Stimulated activated CD8-positive, alpha-beta memory T cell treated with anti-CD3 and anti-CD28 coated beads, Interleukin-4, amount 100 ng/mL, for 1 hour (primary cell): Measurements from ENCODE around the gene AMDHD2.

ENCODE experiments used
- DNase-seq, 2 donors: peaks; one replicate each; pipeline ENCODE4 v3.0.0-alpha.2; 2020; ENCODE audit warnings: low read depth in 2 of 2, low spot score in 1 of 2

The AMDHD2 gene

GRCh38 chr16:2516391-2517240, 3.6 kb upstream of the AMDHD2 start:
- DNase-seq, result no peak

- DNase-seq, result no peak
Observed at GRCh38 chr16:2517954-2518605, 2.1 kb upstream of the AMDHD2 start.

- DNase-seq, result no peak
Observed at GRCh38 chr16:2518823-2519710, 1.1 kb upstream of the AMDHD2 start.

GRCh38 chr16:2519711-2520080, 475 bp upstream of the AMDHD2 start:
- DNase-seq, result no peak

- peak in 1 of 2 donors; percentile 29 for DNase-seq
Observed at GRCh38 chr16:2520784-2521531, 787 bp downstream of the AMDHD2 start.

- no peak for DNase-seq
Observed at GRCh38 chr16:2523801-2524231, 3.6 kb downstream of the AMDHD2 start.

- no peak for DNase-seq
Observed at GRCh38 chr16:2524339-2524938, 4.3 kb downstream of the AMDHD2 start.

GRCh38 chr16:2526135-2526534, 6.0 kb downstream of the AMDHD2 start:
- DNase-seq, result no peak

GRCh38 chr16:2527071-2527783, 7.1 kb downstream of the AMDHD2 start:
- no peak for DNase-seq

- no peak for DNase-seq
Observed at GRCh38 chr16:2527784-2528100, 7.6 kb downstream of the AMDHD2 start.

- DNase-seq, result no peak
Observed at GRCh38 chr16:2528161-2529060, 8.2 kb downstream of the AMDHD2 start.

- no peak for DNase-seq
Observed at GRCh38 chr16:2529061-2529931, 9.1 kb downstream of the AMDHD2 start.

- DNase-seq, result no peak
Observed at GRCh38 chr16:2529961-2530628, 9.9 kb downstream of the AMDHD2 start.

GRCh38 chr16:2530629-2531318, 10.6 kb downstream of the AMDHD2 start:
- DNase-seq, result no peak

GRCh38 chr16:2531371-2531695, 11.2 kb downstream of the AMDHD2 start, which contains the start of gene CEMP1:
Gene CEMP1 (minus strand): TSS chr16:2531408. CDS start chr16:2531073, 335 bp downstream.
- no peak for DNase-seq

- DNase-seq, result peak; percentile 94 to 95
Observed at GRCh38 chr16:2531696-2532493, 11.7 kb downstream of the AMDHD2 start.
